GM21515 (cell line): ENCODE results near the gene NCK1.
"Not testable (repeated sequence)": the region's sequence is repeated elsewhere in the genome, so short reads cannot be mapped to it uniquely, and the experiment has no call there.

Experiments used
- ATAC-seq: cut with Tn5 transposase; IDR thresholded peaks from one replicate; pipeline ENCODE4 v1.9.1; 2021; ENCODE audit not compliant: unreplicated experiment

The NCK1 gene

DNA sequence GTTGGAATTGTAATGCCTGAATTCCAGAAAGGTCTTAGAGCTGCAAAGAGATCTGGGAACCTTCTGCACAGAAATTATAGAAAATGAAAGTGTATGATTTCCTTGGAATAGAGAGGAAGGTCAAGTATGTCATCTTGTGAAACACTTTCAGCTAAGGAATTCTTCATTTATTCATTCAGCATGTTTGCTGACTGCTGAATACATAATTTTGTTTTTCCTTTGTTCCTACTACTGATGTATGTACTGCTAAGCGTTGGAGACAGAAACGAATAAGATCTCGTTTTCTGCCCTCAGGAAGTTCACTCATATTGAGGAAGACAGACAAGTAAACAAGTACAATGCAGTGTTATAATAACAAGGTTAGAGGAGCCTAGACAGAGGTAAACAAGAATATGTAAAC is 81.4 kb downstream of the NCK1 start:
- ATAC-seq: no peak

DNA sequence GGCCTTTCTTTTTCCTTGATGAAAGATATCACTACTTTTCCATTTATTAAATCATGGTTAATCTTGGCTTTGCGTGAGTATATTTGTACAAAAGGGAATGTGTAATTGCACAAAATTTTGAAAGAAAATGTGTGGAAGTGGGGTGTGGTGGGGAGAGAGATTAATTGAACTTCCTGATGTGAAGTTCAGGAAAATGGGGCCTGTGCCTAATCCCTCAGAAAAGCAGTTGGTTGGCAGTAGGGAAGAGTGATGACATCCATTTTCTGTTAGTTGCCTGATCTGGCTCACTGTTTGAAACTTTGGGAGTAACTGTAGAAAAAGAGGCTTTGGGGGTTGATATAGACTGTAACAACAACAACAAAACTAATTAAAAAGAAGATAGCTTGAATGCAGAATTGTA is 85.0 kb downstream of the NCK1 start:
- ATAC-seq: no peak

DNA sequence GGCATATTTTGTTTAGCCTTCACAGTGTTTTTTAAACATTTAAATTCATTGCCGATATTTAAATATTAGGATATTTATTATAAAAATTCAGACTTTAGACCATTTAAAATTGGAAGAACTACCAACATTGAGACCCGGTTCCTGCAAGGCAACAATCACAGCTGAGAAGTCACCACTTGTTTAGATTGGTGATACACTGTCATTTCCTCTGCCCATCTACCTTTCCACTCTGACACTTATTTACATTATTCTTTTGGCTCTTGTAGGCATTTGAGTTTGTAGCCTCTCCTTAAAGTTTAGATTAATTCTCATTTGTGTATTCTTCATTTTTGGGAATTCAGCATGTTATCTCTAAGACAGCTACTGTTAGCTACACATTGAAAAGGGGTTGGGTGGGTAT is 85.5 kb downstream of the NCK1 start:
- ATAC-seq: no peak

DNA sequence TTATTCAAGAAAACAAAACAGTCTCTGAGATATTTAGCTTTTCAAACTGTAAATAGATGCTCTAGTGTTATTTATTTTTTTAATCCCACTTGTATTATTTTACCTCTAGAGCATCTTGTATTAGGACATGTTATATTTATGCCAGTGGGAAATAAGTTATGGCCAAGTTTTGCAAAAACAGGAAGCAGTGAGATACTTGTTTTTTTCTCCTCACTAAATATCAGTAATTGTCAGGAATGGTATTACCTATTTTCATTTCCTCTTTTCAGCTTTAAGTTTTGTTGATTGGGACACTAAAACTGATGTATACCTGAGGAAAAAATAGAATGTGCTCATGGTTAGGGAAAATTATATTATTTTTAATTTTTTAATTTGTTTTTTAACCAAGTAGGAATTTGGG is 87.1 kb downstream of the NCK1 start:
- no peak for ATAC-seq

DNA sequence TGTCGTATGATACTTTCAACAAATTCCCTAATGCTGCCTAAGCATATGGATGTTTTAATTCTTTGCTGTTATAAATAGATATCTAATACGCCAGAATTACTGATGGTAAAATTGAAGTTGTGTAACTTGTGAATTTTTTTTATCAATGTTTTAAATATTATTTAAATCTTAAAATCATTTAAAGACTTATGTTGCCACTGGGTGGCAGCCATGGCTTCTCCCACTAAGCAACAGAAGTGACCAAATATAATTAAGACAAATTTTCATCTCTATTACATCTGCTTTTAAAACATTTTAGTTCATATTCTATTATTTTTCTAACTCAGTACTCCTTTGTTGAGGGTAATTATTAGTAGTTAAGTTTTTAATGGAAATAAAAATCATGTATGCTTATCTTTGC is 87.7 kb downstream of the NCK1 start:
- ATAC-seq: no peak

DNA sequence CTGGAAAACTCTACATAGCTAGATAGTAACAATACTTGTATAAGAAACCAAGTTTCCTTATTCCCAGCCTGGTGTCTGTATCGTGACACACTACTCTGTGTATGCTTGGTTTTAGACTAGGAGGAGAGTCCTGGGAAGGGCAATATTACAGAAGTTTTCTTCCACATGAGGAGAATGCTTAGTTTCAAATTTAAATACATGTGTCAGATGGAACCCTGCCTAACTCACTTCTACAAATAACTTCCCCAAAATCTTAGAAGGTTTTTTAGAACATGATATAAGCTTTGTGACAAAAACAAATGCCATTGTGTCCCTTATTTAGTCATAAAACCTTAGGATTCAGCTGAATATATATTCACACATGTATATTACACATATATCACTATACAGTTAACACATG is 88.6 kb downstream of the NCK1 start:
- ATAC-seq: no peak

DNA sequence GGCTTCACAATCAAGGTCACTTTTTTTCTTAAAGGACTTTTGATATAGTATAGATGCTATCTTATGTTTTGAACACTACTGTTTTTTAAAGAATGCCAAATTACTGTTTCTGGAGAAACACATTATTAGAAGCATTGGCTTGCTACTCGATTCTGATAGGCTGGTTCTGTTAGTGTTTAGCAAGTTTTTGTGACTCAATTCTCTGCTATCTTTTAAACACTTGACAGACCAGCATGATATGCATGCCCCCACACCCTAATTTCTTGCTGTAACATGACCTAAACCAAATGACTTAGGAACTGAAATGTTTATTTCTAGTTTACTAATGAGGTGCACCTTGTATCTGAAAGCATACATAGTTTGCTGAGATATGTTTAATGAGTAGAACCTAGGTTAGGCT is 90.3 kb downstream of the NCK1 start:
- no peak for ATAC-seq

DNA sequence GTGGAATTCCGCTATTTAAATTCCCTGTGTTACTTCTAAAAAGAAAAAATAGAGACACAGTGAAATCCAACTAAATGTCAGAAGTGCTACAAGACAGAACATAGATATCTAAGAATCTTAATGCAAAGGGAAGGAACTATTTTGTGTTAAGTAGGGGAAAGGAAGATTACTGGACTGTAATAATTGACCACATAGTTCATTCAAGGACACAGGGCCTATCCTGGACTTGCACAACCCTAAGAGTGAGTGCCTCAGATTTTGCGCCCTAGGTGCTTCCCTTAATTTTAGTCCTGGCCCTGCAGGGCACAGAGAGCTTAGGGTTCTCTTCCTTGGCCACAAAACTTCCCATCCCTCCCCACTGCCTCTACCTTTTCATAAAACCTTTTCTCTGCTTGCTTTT is 92.2 kb downstream of the NCK1 start:
- no peak for ATAC-seq

DNA sequence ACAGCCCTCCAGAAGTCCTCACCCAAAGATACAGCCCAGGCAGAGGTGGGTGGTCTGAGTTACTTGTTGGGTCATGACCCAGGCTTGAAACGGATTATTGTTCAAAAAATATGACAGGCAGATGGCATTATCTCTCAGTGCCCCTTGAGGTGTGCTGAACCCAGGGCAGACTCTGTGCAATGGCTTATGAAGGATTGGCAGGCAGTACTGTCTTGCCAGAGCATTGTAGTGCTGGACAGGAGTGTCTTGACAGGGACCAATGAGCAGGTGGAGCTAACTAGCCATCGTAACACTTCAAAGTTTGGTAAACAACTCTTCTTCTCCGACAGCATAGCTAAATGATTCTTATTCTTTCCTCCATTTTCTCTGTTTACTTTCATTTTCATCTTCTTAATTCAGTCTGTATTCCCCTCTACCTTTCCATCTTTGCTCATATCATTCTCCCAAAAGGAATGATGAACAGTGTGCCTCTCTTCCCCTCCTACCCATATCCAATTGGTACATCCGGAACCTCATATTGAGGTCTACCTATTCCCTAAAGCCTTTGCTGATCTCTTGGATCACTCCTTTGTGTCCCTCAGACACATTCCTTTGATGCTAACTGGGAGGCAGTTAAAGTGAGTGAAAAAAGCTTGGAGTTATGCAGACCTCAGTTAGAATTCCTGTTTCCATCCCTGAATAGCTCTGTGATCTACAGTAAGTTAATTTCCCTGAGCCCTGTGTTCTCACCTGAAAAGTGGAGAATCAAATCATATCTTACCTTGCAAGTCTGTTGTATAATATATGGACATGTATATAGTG is 93.2 kb downstream of the NCK1 start:
- no peak for ATAC-seq

DNA sequence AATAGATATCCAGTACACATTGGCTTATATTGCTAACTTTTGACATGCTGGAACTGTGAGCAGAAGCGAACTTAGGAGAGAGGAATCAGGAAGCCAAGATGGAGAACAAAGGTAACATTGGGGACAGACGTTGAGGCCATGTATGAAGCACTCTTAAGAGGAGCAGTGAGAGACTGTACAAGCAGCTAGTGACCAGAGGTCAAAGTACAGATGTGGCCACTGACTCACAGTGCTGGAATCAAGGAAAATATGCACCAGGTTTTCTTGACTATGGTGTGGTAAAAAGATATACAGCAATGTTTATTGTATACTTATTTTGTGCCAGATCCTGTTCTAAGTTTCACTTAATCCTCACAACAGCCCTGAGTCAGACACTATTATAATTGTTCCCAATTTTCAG is 93.8 kb downstream of the NCK1 start:
- no peak for ATAC-seq

DNA sequence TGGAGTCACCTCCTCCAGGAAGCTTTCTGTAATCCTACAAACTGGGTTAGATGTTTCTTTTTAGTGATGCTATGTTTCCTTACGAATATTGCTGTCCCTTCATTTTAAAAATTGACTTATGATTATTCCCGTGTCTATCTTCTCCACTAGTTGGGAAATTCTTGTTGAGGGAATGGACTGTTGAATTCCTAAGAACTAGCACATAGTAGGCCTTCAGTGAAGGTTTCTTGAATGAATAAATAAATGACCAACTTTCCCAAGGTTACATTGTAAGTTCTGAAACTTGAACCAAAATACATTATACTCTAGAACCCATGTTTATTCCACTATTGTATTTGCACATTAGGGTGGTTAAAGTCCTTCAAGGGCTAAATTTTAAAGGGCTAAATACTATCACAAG is 95.0 kb downstream of the NCK1 start:
- no peak for ATAC-seq

DNA sequence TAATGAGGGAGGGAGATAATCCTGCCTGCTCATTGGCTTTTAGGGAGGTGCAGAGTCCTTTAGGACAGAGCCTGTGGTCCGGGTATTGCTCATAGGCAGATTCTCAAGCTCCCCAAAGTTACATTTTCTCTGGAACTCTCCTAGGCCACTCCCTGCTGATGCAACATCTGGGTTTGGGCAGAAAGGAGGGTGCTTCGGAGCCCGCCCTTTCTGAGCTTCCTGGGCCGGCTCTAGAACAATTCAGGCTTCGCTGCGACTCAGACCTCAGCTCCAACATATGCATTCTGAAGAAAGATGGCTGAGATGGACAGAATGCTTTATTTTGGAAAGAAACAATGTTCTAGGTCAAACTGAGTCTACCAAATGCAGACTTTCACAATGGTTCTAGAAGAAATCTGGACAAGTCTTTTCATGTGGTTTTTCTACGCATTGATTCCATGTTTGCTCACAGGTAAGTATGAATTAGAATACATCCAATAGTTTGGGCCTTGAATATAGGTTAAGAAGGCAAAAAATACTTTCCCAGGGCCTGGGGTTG is 95.8 kb downstream of the NCK1 start, which contains the start of gene IL20RB:
TSS of gene IL20RB (plus strand) at position 233 of the 538 bp plus-strand sequence. CDS start at position 364, 131 bp downstream.
- no peak for ATAC-seq

DNA sequence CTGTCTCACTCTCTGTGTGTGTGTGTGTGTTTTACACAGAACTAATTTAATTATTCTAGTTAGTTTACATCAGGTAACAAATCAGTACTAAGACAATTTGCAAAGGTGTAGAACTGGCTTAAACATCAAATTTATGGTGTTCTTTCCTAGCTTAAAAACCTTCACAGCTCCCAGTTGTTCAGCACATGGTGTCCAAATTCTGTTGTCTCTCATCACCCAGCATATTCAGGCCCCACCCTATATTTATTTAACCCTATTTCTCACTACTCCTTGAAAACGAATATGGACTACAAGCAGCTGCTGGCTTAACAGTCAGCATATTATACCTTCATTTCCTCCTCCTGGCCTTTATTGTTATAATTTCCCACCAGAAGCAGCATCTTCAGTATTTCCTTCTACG is 96.9 kb downstream of the NCK1 start:
- no peak for ATAC-seq

DNA sequence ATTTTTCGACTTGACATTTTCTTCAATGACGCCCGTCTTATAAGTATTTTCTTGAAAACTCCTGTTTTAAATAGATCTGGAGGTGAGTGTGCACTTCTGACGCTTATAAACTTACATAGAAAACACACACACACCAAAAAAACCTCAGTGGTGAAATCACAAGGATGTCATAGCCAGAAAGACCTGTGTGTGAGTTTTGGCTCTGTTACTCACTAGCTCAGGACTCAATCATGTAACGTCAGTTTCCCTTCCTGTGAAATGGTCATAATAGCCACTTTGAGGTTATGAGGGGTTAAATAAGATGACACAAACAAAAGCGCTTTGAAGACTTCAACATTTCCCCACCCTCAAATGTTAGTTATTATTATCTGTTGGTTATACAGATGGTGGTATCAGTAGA is 97.6 kb downstream of the NCK1 start:
- ATAC-seq: no peak

DNA sequence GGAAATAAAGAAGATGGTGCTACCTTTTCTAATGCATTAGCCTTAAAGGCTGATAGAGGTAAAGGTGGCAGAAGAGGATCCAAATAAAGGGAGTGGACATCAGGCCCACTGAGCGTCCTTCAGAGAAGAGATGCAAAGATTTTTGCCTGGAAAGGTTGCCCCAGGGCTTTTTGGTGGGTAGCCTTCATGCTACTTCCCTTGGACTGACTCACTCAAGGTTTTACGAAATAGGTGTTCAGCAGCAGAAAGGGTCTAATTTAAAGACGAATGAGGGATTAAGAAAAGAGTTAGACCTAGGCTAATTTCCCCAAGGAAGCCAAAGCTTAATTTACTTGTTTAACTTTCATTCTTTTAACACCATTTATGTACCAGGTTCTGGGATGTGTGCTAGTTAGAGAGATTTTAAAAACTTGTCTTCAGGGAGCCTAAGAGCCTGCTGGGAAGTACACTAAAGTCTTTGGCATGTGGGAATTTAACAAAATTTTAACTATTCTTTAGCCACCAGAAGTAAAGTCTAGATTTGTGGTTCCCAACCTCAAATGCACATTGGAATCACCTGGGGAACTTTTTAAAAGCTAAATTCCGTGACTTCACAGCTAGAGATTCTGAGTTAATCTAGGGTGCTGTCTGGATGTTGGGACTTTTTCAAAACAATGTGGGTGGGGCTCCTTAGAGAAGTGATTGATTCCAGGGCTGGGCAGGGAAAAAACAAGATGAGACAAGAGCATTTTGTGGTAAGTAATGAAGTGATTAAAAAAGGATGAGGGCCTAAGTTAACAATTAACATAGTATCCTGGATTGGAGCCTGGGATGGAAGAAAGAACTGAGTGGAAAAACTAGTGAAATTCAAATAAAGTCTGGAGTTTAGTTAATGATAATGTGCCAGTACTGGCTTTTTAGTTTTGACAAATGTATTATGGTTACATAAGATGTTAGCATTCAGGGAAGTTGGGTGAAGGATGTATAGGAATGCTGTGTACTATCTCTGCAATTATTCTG is 99.1 kb downstream of the NCK1 start:
- no peak for ATAC-seq

DNA sequence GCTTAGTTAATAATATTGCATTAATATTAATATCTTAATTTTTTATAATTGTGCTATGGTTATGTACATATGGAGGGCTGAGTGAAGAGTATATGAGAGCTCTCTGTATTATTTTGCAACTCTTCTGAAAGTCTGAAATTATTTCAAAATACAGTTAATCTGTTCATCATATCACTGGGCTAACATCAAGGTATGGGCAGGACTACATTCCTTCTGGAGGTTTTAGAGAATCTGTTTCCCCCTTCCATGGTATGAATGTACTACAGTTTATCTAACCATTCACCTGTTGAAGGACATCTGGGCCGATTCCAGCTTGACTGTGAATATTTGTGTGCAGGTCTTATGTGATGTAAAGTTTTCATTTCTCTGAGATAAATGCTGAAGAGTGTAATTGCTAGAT is 100.9 kb downstream of the NCK1 start:
- ATAC-seq: no peak

DNA sequence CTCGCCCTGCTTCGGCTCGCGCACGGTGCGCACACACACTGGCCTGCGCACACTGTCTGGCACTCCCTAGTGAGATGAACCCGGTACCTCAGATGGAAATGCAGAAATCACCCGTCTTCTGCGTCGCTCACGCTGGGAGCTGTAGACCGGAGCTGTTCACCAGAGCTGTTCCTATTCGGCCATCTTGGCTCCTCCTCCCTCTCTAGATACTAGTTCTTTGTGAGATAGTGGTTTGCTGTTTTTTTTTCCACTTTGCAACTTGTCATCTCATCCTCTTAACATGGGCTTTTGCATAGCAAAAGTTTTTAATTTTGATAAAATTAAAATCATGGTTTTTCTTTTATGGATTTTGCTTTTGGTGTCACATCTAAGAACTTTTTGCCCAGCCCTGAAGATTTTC is 107.5 kb downstream of the NCK1 start:
- ATAC-seq: not testable (repeated sequence)

DNA sequence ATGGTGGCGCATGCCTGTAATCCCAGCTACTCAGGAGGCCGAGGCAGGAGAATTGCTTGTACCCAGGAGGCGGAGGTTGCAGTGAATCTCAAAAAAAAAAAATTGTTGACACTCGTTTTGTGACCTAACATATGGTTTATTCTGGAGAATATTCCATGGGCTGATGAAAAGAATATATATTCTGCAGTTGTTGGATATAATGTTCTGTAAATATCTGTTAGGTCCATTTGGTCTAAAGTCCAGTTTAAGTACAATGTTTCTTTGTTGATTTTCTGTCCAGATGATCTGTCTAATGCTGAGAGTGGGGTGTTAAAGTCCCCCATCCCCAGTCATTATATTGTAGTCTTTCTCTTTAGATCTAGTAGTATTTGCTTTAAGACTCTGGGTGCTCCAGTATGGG is 111.3 kb downstream of the NCK1 start:
- no peak for ATAC-seq

DNA sequence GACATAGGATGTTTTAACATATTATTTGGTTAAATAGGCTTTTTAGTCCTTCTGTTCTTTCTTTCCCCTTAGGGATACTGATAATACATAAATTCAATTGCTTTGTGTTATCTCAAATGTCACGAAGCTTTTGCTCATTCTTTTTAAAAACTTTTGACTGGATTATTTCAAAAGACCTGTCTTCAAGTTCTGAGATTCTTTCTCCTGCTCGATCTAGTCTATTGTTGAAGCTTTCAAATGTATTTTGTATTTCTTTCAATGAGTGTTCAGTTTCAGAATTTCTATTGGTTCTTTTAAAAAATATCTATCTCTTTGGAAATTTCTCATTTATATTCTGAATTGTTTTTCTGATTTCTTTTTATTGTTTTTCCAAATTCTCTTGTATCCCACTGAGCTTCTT is 112.7 kb downstream of the NCK1 start:
- ATAC-seq: no peak

DNA sequence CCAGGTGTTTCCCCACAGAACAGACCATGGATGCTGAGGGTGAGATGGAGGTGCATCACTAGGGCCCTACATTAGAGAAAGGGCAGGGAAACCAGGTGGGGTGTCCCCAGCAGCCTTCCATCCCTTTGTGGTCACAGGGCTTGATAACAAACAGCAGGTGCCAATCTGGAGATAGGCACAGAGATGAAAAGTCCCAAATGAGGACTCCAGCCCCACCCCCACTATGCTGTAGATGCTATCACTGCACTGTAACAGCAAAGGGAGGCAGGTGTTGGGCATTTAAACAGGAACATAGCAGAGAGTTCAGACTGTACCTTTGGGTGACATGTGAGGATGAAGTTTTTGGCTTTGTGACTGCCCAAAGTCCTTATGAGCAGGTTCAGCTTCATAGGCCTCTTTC is 117.2 kb downstream of the NCK1 start:
- ATAC-seq: no peak

DNA sequence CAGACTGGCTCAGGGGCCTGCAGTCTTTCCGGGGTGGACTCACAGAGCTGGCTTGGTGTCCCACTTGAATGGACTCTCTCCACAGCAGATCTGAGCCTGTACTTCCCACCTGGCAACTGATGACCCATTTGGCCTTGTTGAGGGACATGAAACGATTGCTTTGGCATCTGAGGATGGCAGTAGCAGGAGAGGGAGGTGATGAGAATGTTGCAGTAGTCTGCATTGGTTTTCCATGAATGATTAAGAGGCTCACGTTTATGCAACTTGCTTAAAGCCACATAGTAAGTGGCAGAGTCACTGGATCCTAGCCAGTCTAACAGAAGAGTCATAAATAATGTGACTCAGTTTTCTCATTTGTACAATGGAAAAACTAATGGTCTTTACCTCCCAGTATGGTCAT is 117.7 kb downstream of the NCK1 start:
- ATAC-seq: no peak

DNA sequence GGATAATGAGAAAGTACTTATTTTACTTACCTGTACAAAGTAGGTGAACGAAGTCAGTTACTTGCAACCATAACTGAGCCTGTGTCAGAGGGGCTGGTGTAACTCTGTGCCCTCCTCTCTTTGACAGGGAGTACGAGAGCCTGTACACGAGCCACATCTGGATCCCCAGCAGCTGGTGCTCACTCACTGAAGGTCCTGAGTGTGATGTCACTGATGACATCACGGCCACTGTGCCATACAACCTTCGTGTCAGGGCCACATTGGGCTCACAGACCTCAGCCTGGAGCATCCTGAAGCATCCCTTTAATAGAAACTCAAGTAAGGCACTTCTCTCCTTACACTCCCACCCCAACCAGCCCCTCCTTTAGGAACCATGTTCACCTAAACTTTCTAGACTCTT is 120.0 kb downstream of the NCK1 start:
- ATAC-seq: no peak
